HepG2 (cell line): ENCODE data around the gene ALG8. TPM values are rescaled to one million over a fixed set of nuclear protein-coding genes. Genes with fewer than 3 reads are reported as not detected.

Experiments used
- AGO1 ChIP-seq: fragments of 200-400 bp; formaldehyde crosslinking; IDR thresholded peaks from 2 replicates; pipeline ENCODE4 v1.6.1; 2017; ENCODE audit warnings: mild to moderate bottlenecking, low read depth, low read length, moderate library complexity; ENCODE audit not compliant: poor library complexity, severe bottlenecking
- CHD4 ChIP-seq: fragments of 200-600 bp; sonication (generic); IDR thresholded peaks from 2 replicates; pipeline ENCODE4 v1.7.0; 2017; ENCODE audit warnings: mild to moderate bottlenecking, low read length, borderline replicate concordance
- FOXO1 ChIP-seq: sonication (generic); formaldehyde crosslinking; IDR thresholded peaks from 2 replicates; pipeline ENCODE4 v1.4.0; 2020; ENCODE audit warnings: missing genetic modification reagents
- GATAD1 ChIP-seq: IDR thresholded peaks from 2 replicates; pipeline ENCODE4 v1.6.1; 2016; ENCODE audit warnings: missing genetic modification reagents, missing compliant biosample characterization
- HHEX ChIP-seq: IDR thresholded peaks from 2 replicates; pipeline ENCODE4 v1.6.1; 2016; ENCODE audit warnings: control low read depth
- IKZF4 ChIP-seq: sonication (generic); formaldehyde crosslinking; IDR thresholded peaks from 2 replicates; pipeline ENCODE4 v1.5.1; 2020; ENCODE audit warnings: borderline replicate concordance, mild to moderate bottlenecking, low read depth, missing genetic modification reagents; ENCODE audit errors: not compliant biosample characterization
- MED1 ChIP-seq: sonication (generic); formaldehyde crosslinking; IDR thresholded peaks from 2 replicates; pipeline ENCODE4 v1.4.0; 2020; ENCODE audit warnings: missing genetic modification reagents
- MYC ChIP-seq: sonication (generic); formaldehyde crosslinking; IDR thresholded peaks from 2 replicates; pipeline ENCODE4 v1.9.0; 2021; ENCODE audit warnings: missing genetic modification reagents, borderline replicate concordance
- NR1H2 ChIP-seq: sonication (generic); formaldehyde crosslinking; IDR thresholded peaks from 2 replicates; pipeline ENCODE4 v1.8.1; 2022; ENCODE audit warnings: low read depth, missing genetic modification reagents, borderline replicate concordance
- NR2F2 ChIP-seq: IDR thresholded peaks from 2 replicates; pipeline ENCODE4 v1.6.1; 2012; ENCODE audit warnings: low read depth, inconsistent platforms, borderline replicate concordance
- RERE ChIP-seq: IDR thresholded peaks from 2 replicates; pipeline ENCODE4 v1.6.1; 2016; ENCODE audit warnings: low read depth, missing genetic modification reagents, missing compliant biosample characterization
- SAP130 ChIP-seq: IDR thresholded peaks from 2 replicates; pipeline ENCODE4 v1.6.1; 2016; ENCODE audit warnings: low read depth
- SATB2 ChIP-seq: sonication (generic); formaldehyde crosslinking; IDR thresholded peaks from 2 replicates; pipeline ENCODE4 v1.5.0; 2020; ENCODE audit warnings: missing genetic modification reagents
- SOX6 ChIP-seq, 2 experiments: fragments of 450-650 bp in 1 of 2; sonication (generic) in 1 of 2; formaldehyde crosslinking in 1 of 2; IDR thresholded peaks; 2 replicates each; pipeline versions ENCODE4 v1.4.0 to v1.6.1; 2017 to 2020; ENCODE audit warnings: antibody characterized with exemption in 1 of 2, mild to moderate bottlenecking in 1 of 2, missing genetic modification reagents in 1 of 2
- ZC3H13 ChIP-seq: sonication (generic); formaldehyde crosslinking; IDR thresholded peaks from 2 replicates; pipeline ENCODE4 v1.8.1; 2023; ENCODE audit warnings: mild to moderate bottlenecking, missing genetic modification reagents, moderate library complexity
- ZFP62 ChIP-seq: sonication (generic); formaldehyde crosslinking; IDR thresholded peaks from 2 replicates; pipeline ENCODE4 v1.4.0; 2020; ENCODE audit warnings: missing genetic modification reagents
- ZNF547 ChIP-seq: sonication (generic); formaldehyde crosslinking; IDR thresholded peaks from 2 replicates; pipeline ENCODE4 v1.5.1; 2020; ENCODE audit warnings: mild to moderate bottlenecking, missing genetic modification reagents
- ZNF773 ChIP-seq: sonication (generic); formaldehyde crosslinking; IDR thresholded peaks from 2 replicates; pipeline ENCODE4 v1.4.0; 2020; ENCODE audit warnings: missing genetic modification reagents, borderline replicate concordance
- ZZZ3 ChIP-seq: sonication (generic); formaldehyde crosslinking; IDR thresholded peaks from 2 replicates; pipeline ENCODE4 v1.4.0; 2020; ENCODE audit warnings: missing genetic modification reagents, mild to moderate bottlenecking, borderline replicate concordance
- polyA plus RNA-seq, 8 experiments: library from polyadenylated mRNA; depleted of rRNA in 3 of 8; stranded (reverse) in 7 of 8; unstranded in 1 of 8; fragments of >200 nt; fragmentation: Illumina TruSeq in 4 of 8; extraction: Trizol in 4 of 8; gene quantifications; 2 replicates each; pipeline versions ENCODE4 v1.2.1 to v1.2.3, GENCODE V29; 2011 to 2016; ENCODE audit warnings: low read depth in 4 of 8, missing spikeins in 1 of 8, mixed read lengths in 1 of 8; ENCODE audit not compliant: insufficient read depth in 1 of 8
- total RNA-seq, 5 experiments: library from RNA; depleted of rRNA; stranded (reverse); fragments of >200 nt; fragmentation: Illumina TruSeq; extraction: Trizol; gene quantifications; 2 replicates each; pipeline ENCODE4 v1.2.3, GENCODE V29; 2016; ENCODE audit warnings: low read depth in 1 of 5
- TF ChIP-seq, protein P1 (sequence below): sonication (generic); formaldehyde crosslinking; IDR thresholded peaks from 2 replicates; pipeline ENCODE4 v1.4.0; 2020; ENCODE audit warnings: missing genetic modification reagents, borderline replicate concordance

ALG8 gene
- total and polyA plus RNA-seq, 2 of the 13 experiments (the other 11 are each of a cell fraction or from before 2014, with no cell fraction given) = 75.8 to 88.0 TPM

- no peak for TF ChIP-seq NR1H2
- peak; percentile 75 for TF ChIP-seq SAP130 (CRISPR knock-in tag)
- TF ChIP-seq ZNF547 (CRISPR knock-in tag) = no peak
- TF ChIP-seq HHEX (CRISPR knock-in tag) = no peak
- TF ChIP-seq SOX6 (IDR thresholded peaks at IDR 0.05) = no peak
- no peak; the same call in none of the 2 replicates for TF ChIP-seq SOX6 (CRISPR knock-in tag; IDR thresholded peaks at IDR 0.05)
- TF ChIP-seq NR2F2 = no peak
- TF ChIP-seq ZFP62 (CRISPR knock-in tag) = no peak
- no peak for TF ChIP-seq CHD4
- TF ChIP-seq ZZZ3 (CRISPR knock-in tag) = no peak
- peak; percentile 60; the same call in 1 of the 2 replicates for TF ChIP-seq FOXO1
- no peak for TF ChIP-seq SATB2
- no peak for TF ChIP-seq ZNF773
- 0 out of 2 replicates have a peak, but pooled peaks have one; percentile 22 for TF ChIP-seq RERE (CRISPR knock-in tag)
- TF ChIP-seq MED1 (CRISPR knock-in tag) = peak; percentile 52; the same call in 1 of the 2 replicates
- no peak for TF ChIP-seq IKZF4 (CRISPR knock-in tag)
- TF ChIP-seq ZC3H13 (CRISPR knock-in tag) = no peak
- TF ChIP-seq AGO1 = no peak
- TF ChIP-seq MYC (CRISPR knock-in tag) = peak; percentile 40; the same call in 1 of the 2 replicates
- TF ChIP-seq, protein P1, sequence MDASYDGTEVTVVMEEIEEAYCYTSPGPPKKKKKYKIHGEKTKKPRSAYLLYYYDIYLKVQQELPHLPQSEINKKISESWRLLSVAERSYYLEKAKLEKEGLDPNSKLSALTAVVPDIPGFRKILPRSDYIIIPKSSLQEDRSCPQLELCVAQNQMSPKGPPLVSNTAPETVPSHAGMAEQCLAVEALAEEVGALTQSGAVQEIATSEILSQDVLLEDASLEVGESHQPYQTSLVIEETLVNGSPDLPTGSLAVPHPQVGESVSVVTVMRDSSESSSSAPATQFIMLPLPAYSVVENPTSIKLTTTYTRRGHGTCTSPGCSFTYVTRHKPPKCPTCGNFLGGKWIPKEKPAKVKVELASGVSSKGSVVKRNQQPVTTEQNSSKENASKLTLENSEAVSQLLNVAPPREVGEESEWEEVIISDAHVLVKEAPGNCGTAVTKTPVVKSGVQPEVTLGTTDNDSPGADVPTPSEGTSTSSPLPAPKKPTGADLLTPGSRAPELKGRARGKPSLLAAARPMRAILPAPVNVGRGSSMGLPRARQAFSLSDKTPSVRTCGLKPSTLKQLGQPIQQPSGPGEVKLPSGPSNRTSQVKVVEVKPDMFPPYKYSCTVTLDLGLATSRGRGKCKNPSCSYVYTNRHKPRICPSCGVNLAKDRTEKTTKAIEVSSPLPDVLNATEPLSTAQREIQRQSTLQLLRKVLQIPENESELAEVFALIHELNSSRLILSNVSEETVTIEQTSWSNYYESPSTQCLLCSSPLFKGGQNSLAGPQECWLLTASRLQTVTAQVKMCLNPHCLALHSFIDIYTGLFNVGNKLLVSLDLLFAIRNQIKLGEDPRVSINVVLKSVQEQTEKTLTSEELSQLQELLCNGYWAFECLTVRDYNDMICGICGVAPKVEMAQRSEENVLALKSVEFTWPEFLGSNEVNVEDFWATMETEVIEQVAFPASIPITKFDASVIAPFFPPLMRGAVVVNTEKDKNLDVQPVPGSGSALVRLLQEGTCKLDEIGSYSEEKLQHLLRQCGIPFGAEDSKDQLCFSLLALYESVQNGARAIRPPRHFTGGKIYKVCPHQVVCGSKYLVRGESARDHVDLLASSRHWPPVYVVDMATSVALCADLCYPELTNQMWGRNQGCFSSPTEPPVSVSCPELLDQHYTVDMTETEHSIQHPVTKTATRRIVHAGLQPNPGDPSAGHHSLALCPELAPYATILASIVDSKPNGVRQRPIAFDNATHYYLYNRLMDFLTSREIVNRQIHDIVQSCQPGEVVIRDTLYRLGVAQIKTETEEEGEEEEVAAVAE (CRISPR knock-in tag) = no peak
- no peak for TF ChIP-seq GATAD1
Observed at GRCh38 chr11:78061088-78061920, 78.1 kb downstream of the ALG8 start (continued).
